Fibroblast of lung (primary cell): ENCODE data around the gene CABP7.

ENCODE experiments used
- EZH2 ChIP-seq: IDR thresholded peaks from 2 replicates; pipeline ENCODE4 v1.5.1; 2012; ENCODE audit warnings: low read length, control low read depth, mild to moderate bottlenecking; ENCODE audit errors: missing control alignments
- TF ChIP-seq, protein P1 (sequence below), 2 donors: IDR thresholded peaks in 1 of 2; conservative IDR thresholded peaks in 1 of 2; 1 replicate in 1 of 2; 2 replicates in 1 of 2; pipeline ENCODE4 v1.5.1; 2011 to 2012; ENCODE audit warnings: low read length in 2 of 2, control low read depth in 1 of 2, inconsistent platforms in 1 of 2, low read depth in 1 of 2, mild to moderate bottlenecking in 1 of 2

DNA sequence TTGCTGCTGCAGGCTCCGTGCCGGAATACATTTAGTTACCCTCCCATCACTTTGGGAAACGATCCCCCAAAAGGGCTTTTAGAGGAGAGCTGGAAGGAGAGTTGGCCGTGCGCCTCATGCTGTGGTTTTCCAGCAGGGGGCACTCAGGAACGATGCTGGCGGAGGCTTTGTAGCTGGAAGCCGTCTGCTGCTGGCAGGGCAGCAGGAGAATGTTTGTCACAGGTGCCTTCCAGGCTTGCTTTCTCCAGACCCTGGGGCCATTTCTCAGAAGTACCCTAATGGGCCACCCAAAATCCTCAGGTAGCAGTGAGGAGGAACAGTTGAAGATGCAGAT, 30.0 kb upstream of the CABP7 start:
- TF ChIP-seq, protein P1, sequence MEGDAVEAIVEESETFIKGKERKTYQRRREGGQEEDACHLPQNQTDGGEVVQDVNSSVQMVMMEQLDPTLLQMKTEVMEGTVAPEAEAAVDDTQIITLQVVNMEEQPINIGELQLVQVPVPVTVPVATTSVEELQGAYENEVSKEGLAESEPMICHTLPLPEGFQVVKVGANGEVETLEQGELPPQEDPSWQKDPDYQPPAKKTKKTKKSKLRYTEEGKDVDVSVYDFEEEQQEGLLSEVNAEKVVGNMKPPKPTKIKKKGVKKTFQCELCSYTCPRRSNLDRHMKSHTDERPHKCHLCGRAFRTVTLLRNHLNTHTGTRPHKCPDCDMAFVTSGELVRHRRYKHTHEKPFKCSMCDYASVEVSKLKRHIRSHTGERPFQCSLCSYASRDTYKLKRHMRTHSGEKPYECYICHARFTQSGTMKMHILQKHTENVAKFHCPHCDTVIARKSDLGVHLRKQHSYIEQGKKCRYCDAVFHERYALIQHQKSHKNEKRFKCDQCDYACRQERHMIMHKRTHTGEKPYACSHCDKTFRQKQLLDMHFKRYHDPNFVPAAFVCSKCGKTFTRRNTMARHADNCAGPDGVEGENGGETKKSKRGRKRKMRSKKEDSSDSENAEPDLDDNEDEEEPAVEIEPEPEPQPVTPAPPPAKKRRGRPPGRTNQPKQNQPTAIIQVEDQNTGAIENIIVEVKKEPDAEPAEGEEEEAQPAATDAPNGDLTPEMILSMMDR (conservative IDR thresholded peaks at IDR 0.05 in 1 of 2, IDR thresholded peaks at IDR 0.05 in 1 of 2; ENCODE audit: low read depth in 1 of 2, low read length in 2 of 2), result peak; percentile 66 to 87
- no peak for TF ChIP-seq EZH2
